ENCODE data around the gene PIGM. TPM values are rescaled to one million over a fixed set of nuclear protein-coding genes. Genes with fewer than 3 reads are reported as not detected.
A peak's percentile ranks its signal among the peaks of the same experiment; 100 is the strongest.

The PIGM gene
- total and polyA plus RNA-seq, 8 donors = 7.0 to 13.2 (median 12.0) TPM

GRCh38 chr1:159999204-159999603 lies 32.6 kb downstream of the PIGM start:
- H3K4me3 ChIP-seq = no peak overlapping the region
- H3K4me1 ChIP-seq = no peaks in the 10 kb centered on the region
- H3K27me3 ChIP-seq = peaks cover 0 to 5% of the 10 kb centered on the region in 2 donors
- no peaks in the 10 kb centered on the region for H3K36me3 ChIP-seq
- no peak for TF ChIP-seq CTCF (IDR thresholded peaks at IDR 0.05)
- H3K9me3 ChIP-seq = no peaks in the 10 kb centered on the region
- intact Hi-C loops (cut with DNase I) = no loop called here
- no peak for DNase-seq
- H3K27ac ChIP-seq = no peak overlapping the region
- no peak for ATAC-seq

DNA sequence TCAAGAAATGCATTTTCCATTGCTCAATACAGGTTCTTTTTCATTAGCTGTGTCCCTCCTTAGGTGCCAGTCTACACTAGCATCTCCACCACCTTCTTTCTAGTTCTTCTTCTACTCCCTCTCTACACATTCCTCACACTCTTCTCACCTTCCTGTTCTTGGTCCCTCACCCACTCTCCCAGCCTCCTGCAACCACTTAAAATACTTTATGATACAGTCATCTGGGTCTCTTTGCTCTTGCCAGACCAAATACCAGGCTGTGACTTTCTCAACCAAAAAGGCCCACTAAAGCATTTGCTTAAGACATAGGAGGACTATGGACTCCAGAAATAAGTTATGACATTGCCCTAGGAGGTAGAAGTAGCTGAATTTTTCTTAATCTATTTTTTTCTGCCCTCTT lies 35.1 kb downstream of the PIGM start:
- no peak for TF ChIP-seq CTCF (IDR thresholded peaks at IDR 0.05)
- Histone ChIP-seq H3K36me3 (no peaks in the 10 kb centered on the region), H3K4me3 (no peak overlapping the region), H3K4me1 (no peaks in the 10 kb centered on the region), H3K27ac (no peak overlapping the region), H3K9me3 (no peaks in the 10 kb centered on the region), H3K27me3 (peaks cover 0 to 5% of the 10 kb centered on the region in 2 donors)
- DNase-seq (no peak), ATAC-seq (peak; percentile 98)
- intact Hi-C loops (cut with DNase I) = no loop called here

DNA sequence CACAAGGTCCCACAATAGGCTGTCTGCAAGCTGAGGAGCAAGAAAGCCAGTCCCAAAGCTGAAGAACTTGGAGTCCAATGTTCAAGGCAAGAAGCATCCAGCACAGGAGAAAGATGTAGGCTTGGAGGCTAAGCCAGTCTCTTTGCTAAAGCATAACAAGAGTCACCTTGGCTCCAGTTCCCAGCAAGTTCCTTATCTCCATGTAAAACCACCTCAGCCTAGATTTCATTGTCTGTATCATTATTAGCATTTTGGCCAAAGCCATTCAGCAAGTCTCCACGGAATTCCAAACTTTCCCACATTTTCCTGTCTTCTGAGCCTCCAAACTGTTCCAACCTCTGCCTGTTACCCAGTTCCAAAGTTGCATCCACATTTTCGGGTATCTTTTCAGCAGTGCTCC lies 36.9 kb downstream of the PIGM start:
- Histone ChIP-seq H3K4me1 (no peaks in the 10 kb centered on the region), H3K9me3 (no peaks in the 10 kb centered on the region), H3K27ac (no peak overlapping the region), H3K4me3 (no peak overlapping the region), H3K27me3 (peaks cover 0 to 4% of the 10 kb centered on the region in 2 donors), H3K36me3 (no peaks in the 10 kb centered on the region)
- ATAC-seq (no peak), DNase-seq (no peak)
- intact Hi-C loops (cut with DNase I) = no loop called here
- TF ChIP-seq CTCF (IDR thresholded peaks at IDR 0.05) = no peak

GRCh38 chr1:159993911-159994310 lies 37.9 kb downstream of the PIGM start:
- intact Hi-C loops (cut with DNase I) = no loop called here
- no peak for ATAC-seq

DNA sequence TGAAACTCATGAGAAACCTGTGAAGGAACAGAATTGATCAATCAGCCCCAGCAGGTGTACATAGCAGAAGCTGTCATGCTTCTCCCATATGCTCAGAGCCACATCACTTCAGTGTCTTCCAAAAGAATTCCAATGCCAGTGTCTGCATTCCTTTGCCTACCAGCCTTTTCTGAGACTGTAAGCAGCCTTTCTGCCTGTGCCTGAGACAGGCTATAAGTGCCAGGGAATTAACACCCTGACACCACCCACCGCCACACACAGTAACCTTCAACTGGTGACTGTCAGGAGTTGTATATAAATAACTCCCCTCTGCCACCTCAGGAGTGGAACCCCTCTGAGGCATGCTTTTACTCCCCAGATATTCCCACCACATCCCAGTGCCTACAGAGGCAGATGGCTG lies 39.6 kb downstream of the PIGM start:
- Histone ChIP-seq H3K4me3 (no peak overlapping the region), H3K4me1 (no peaks in the 10 kb centered on the region), H3K27me3 (peaks cover 0 to 6% of the 10 kb centered on the region in 2 donors), H3K36me3 (no peaks in the 10 kb centered on the region), H3K27ac (peak overlapping the region in 1 of 2 donors; percentile 31), H3K9me3 (no peaks in the 10 kb centered on the region)
- TF ChIP-seq CTCF (IDR thresholded peaks at IDR 0.05) = no peak
- ATAC-seq (peak; percentile 18), DNase-seq (no peak)
- intact Hi-C loops (cut with DNase I) = no loop called here

More at GRCh38 chr1:159993911-159994310, 37.9 kb downstream of the PIGM start:
- Histone ChIP-seq H3K9me3 (no peaks in the 10 kb centered on the region), H3K4me1 (no peaks in the 10 kb centered on the region), H3K4me3 (no peak overlapping the region), H3K36me3 (no peaks in the 10 kb centered on the region), H3K27me3 (peaks cover 0 to 6% of the 10 kb centered on the region in 2 donors), H3K27ac (no peak overlapping the region)
- no peak for TF ChIP-seq CTCF (IDR thresholded peaks at IDR 0.05)
- DNase-seq = no peak

All from left lung (tissue), 10 donors.